Skin epidermis (tissue), 12 donors: ENCODE data around the gene FAM114A2.

ENCODE experiments used
- H3K27ac ChIP-seq, 21 experiments: fragments of 200-600 bp; sonication (generic) in 11 of 21; one replicate each; pipeline ENCODE4 v1.5.0; 2020; ENCODE audit warnings: mild to moderate bottlenecking in 3 of 21, inconsistent platforms in 2 of 21, moderate library complexity in 2 of 21
- H3K4me3 ChIP-seq, 7 experiments: fragments of 200-600 bp; sonication (generic) in 2 of 7; one replicate each; pipeline ENCODE4 v1.5.0; 2020; ENCODE audit warnings: inconsistent platforms in 2 of 7, mild to moderate bottlenecking in 2 of 7, moderate library complexity in 1 of 7

The FAM114A2 gene

DNA sequence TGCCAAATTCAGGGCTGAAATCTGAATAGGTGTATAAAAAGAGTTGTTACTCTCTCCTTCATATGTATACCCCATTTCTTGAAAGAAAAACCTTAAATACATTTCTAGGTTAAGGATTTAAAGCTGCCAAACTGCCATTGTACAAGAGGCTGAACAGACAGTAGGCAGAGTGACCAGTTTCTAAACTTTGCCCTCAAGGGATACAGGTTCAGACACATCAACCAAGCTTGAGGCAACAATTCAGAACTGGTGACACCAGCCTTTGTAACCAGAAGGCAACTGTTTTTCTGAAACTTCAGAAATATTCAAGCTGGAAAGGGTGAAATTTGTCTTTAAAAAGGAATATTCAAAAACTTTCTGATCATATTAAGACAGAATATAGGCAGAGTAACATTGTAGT is 47.5 kb downstream of the FAM114A2 start:
- Histone ChIP-seq H3K4me3 (no peak overlapping the region), H3K27ac (no peak overlapping the region)

- H3K4me3 ChIP-seq: no peak overlapping the region
- H3K27ac ChIP-seq: no peak overlapping the region
These were observed 50.2 kb downstream of the FAM114A2 start for GRCh38 chr5:153988510-153988909.

- H3K4me3 ChIP-seq: no peak overlapping the region
These were observed 51.4 kb downstream of the FAM114A2 start for GRCh38 chr5:153987301-153987700.

GRCh38 chr5:153985498-153985897 is 53.2 kb downstream of the FAM114A2 start:
- Histone ChIP-seq H3K27ac (no peak overlapping the region), H3K4me3 (no peak overlapping the region)

More at GRCh38 chr5:153987301-153987700, 51.4 kb downstream of the FAM114A2 start:
- H3K27ac ChIP-seq: no peak overlapping the region

DNA sequence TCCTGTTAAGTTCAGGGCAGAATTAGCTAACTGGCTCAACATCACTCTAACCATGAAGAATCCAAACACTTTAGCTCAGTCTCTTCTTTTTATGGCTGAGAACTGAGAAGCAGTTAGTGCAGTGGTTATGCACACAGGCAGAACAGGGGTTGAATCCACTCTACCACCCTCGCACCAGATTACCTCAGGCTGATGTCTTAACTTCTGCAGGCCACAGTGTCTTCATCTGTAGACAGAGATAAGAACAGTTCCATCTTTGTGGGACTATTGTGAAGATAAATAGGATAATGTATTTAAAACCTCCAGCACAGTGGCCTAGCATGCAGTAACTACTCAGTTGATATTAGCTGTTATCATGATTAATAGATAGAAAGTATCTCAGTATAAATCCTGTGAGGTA is 54.8 kb downstream of the FAM114A2 start:
- no peak overlapping the region for H3K4me3 ChIP-seq
- H3K27ac ChIP-seq: no peak overlapping the region

GRCh38 chr5:153981905-153982605 is 56.7 kb downstream of the FAM114A2 start:
- H3K4me3 ChIP-seq: no peak overlapping the region
- no peak overlapping the region for H3K27ac ChIP-seq

DNA sequence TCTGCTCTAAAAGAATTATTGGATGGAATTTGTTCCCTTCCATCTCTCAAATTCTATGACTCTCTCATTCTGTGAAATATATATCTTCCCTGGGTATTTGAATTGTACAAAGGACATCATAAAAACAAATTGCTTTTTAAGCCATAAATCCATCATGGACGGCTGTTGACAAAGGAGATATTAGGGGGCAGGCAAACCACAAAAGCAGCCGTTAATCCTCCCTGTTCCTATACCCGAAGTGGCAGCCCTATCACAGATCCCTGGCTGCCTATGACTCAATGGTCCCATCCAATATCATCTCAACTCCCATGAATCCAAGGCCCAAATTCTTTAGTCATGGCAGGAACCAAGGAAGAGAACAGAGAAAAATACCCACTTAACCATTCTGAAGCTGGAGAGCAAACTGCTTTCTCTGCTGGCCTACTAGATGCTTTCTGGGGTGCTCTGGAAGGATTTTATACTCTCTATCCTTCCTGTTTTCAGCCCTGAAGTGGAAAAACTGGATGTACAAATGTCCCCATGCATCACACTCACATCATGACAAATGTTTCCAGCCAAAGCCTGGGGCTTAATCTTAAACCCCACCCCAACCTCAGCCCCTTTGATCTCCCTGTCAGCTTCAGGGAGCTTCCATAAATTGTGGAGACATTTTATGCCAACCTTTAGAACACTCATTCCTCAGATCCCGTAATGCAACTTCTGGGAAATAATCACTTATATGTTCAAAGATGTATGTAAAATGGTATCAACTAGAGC is 59.5 kb downstream of the FAM114A2 start:
- no peak overlapping the region for H3K4me3 ChIP-seq
- no peak overlapping the region for H3K27ac ChIP-seq

- no peak overlapping the region for H3K27ac ChIP-seq
- no peak overlapping the region for H3K4me3 ChIP-seq
These were observed 63.9 kb downstream of the FAM114A2 start for GRCh38 chr5:153974813-153975163.

- H3K27ac ChIP-seq: no peak overlapping the region
- H3K4me3 ChIP-seq: no peak overlapping the region
These were observed 64.4 kb downstream of the FAM114A2 start for GRCh38 chr5:153974131-153974812.

GRCh38 chr5:153972240-153972639 is 66.5 kb downstream of the FAM114A2 start:
- H3K4me3 ChIP-seq: no peak overlapping the region
- H3K27ac ChIP-seq: no peak overlapping the region

- no peak overlapping the region for H3K27ac ChIP-seq
- H3K4me3 ChIP-seq: no peak overlapping the region
These were observed 68.2 kb downstream of the FAM114A2 start for GRCh38 chr5:153970496-153970895.

DNA sequence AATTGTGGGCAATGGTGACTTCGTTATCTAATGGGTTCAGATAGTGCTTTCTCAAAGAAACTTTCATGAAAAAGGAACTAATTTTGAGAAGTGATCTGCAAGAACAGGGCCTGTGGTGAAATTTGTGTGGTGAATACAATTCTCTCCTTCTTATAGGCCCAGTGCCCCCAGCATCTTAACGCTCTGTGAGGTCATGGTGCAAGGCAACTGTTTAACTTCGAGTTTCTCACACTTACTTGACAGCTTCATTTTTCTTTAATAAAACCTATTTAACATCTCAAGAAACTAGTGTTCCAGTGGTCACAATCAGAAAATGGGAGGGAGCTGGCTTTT is 69.2 kb downstream of the FAM114A2 start:
- Histone ChIP-seq H3K27ac (no peak overlapping the region), H3K4me3 (no peak overlapping the region)

GRCh38 chr5:153968761-153969562 is 69.7 kb downstream of the FAM114A2 start:
- no peak overlapping the region for H3K4me3 ChIP-seq
- H3K27ac ChIP-seq: no peak overlapping the region

DNA sequence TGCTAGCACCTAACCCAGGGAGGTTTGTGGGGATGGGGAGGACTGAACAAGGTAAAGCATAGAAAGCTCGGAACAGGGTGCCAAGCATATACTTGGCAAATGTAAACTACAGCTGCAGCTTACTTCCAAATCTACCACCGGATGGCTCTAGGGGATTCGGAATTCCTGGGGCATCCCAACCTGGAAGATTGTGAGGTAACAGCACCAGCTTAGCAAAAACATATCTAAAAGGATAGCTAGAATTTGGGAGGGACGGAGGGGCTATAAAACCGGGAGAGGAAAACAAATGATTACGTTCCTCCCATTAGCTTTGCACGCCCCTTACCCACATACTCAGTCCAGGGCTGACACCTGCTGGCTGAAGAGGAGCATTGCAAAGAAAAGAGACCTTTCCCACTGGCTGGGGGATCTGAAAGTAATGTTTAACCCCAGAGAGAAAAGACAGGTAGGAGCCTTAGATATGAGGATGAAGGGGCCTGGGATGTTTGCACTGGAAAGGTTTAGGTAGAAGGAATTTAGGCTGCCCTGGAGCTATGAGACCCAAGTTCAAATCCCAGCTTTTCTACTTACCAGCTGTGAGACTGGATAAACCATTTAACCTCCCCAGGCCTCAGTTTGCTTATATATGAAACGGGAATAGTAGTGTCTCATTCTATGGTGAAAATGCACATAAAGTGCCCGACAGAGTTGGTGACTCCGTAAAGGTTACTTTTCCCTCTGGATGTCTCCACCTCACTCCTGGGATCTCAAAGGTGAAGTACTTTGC is 73.6 kb downstream of the FAM114A2 start:
- H3K27ac ChIP-seq: no peak overlapping the region
- H3K4me3 ChIP-seq: no peak overlapping the region

DNA sequence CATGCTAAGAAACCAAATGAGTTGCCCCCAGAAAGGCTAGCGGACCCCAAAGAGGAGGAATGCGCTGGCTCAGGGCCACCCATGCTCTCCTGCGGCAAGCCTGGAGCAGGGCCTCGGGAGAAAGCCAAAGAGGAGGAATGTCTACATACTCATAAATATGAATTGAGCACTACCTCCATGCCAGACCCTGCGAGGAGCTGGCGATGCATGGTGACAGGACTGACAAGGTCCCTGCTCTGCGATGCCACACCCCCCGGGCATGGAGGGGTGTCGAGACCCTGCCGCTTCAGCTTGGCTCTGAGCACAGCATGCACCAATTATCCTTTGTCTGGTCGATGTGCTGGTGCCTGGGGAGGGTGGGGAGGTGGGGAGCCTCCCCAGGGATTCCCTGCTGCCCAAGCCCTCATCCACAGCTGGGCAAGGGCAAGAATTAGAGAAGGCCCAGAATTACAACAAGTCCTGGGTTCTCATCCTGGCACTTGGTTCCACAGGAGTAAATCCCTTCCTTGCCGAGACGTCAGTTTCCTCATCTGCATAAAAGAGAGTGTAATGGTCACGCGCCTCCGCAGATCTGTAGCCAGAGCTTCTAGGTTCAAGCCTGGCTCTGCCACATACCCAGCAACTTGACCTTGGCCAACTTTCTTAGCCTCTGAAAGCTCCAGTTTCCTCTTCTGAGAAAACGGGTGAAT is 74.4 kb downstream of the FAM114A2 start:
- no peak overlapping the region for H3K4me3 ChIP-seq

GRCh38 chr5:153960269-153961215 is 78.2 kb downstream of the FAM114A2 start:
- Histone ChIP-seq H3K27ac (peak overlapping the region in 1 of 21 experiments; percentile 26), H3K4me3 (no peak overlapping the region)

More for the DNA sequence above, 74.4 kb downstream of the FAM114A2 start:
- H3K27ac ChIP-seq: no peak overlapping the region

GRCh38 chr5:153959134-153959957 is 79.4 kb downstream of the FAM114A2 start:
- H3K4me3 ChIP-seq: no peak overlapping the region
- peak overlapping the region in 2 of 21 experiments; percentile 21 to 26 for H3K27ac ChIP-seq
